Measurements from ENCODE around the gene CUTA.

CUTA gene

GRCh38 chr6:33433001-33433543 lies 15.2 kb upstream of the CUTA start:
- peaks cover 43 to 55% of the 10 kb centered on the region in 2 donors for H3K4me1 Mint-ChIP-seq (ENCODE audit: low read depth in 2 of 2)
- ATAC-seq (replicated peaks) = no peak
- H3K27ac Mint-ChIP-seq = peak overlapping the region; percentile 95 to 100

GRCh38 chr6:33432546-33432945 lies 14.6 kb upstream of the CUTA start:
- ATAC-seq (replicated peaks) = no peak
- H3K4me1 Mint-ChIP-seq (ENCODE audit: low read depth in 2 of 2) = peaks cover 43 to 56% of the 10 kb centered on the region in 2 donors
- DNase-seq = no peak
- H3K36me3 Mint-ChIP-seq (ENCODE audit: insufficient read depth) = peaks cover 48% of the 10 kb centered on the region
- peak overlapping the region; percentile 95 to 100 for H3K27ac Mint-ChIP-seq
- H3K4me3 Mint-ChIP-seq = peak overlapping the region; percentile 98 to 99
- H3K27me3 Mint-ChIP-seq = no peaks in the 10 kb centered on the region
- H3K9me3 Mint-ChIP-seq = no peaks in the 10 kb centered on the region

More at GRCh38 chr6:33433001-33433543, 15.2 kb upstream of the CUTA start:
- no peak for DNase-seq
- H3K27me3 Mint-ChIP-seq = no peaks in the 10 kb centered on the region
- H3K9me3 Mint-ChIP-seq = no peaks in the 10 kb centered on the region
- H3K36me3 Mint-ChIP-seq (ENCODE audit: insufficient read depth) = peaks cover 49% of the 10 kb centered on the region
- peak overlapping the region; percentile 98 to 99 for H3K4me3 Mint-ChIP-seq

- no peaks in the 10 kb centered on the region for H3K9me3 Mint-ChIP-seq
- peaks cover 48 to 61% of the 10 kb centered on the region in 2 donors for H3K4me1 Mint-ChIP-seq (ENCODE audit: low read depth in 2 of 2)
- ATAC-seq (replicated peaks) = no peak
- no peaks in the 10 kb centered on the region for H3K27me3 Mint-ChIP-seq
- peak overlapping the region; percentile 98 to 99 for H3K4me3 Mint-ChIP-seq
- peak overlapping the region; percentile 95 to 100 for H3K27ac Mint-ChIP-seq
- DNase-seq = no peak
- peaks cover 49% of the 10 kb centered on the region for H3K36me3 Mint-ChIP-seq (ENCODE audit: insufficient read depth)
Measured at GRCh38 chr6:33431880-33432541, 14.1 kb upstream of the CUTA start.

- peak overlapping the region; percentile 95 to 100 for H3K27ac Mint-ChIP-seq
- no peaks in the 10 kb centered on the region for H3K9me3 Mint-ChIP-seq
Measured at GRCh38 chr6:33430991-33431879, 13.3 kb upstream of the CUTA start.

GRCh38 chr6:33430334-33430733 lies 12.4 kb upstream of the CUTA start:
- no peaks in the 10 kb centered on the region for H3K27me3 Mint-ChIP-seq
- no peak for ATAC-seq (replicated peaks)
- peak overlapping the region; percentile 98 to 99 for H3K4me3 Mint-ChIP-seq
- no peaks in the 10 kb centered on the region for H3K9me3 Mint-ChIP-seq
- peaks cover 59 to 75% of the 10 kb centered on the region in 2 donors for H3K4me1 Mint-ChIP-seq (ENCODE audit: low read depth in 2 of 2)
- DNase-seq = no peak
- peaks cover 48% of the 10 kb centered on the region for H3K36me3 Mint-ChIP-seq (ENCODE audit: insufficient read depth)
- peak overlapping the region; percentile 95 to 100 for H3K27ac Mint-ChIP-seq

More at GRCh38 chr6:33430991-33431879, 13.3 kb upstream of the CUTA start:
- H3K27me3 Mint-ChIP-seq = no peaks in the 10 kb centered on the region
- H3K36me3 Mint-ChIP-seq (ENCODE audit: insufficient read depth) = peaks cover 49% of the 10 kb centered on the region
- peak; percentile 62 for ATAC-seq (replicated peaks)
- peaks cover 54 to 69% of the 10 kb centered on the region in 2 donors for H3K4me1 Mint-ChIP-seq (ENCODE audit: low read depth in 2 of 2)
- DNase-seq = peak; percentile 82 to 87 (median 83)
- H3K4me3 Mint-ChIP-seq = peak overlapping the region; percentile 98 to 99

GRCh38 chr6:33429750-33430052 lies 11.8 kb upstream of the CUTA start:
- ATAC-seq (replicated peaks) = no peak
- Mint-ChIP-seq H3K27me3 (no peaks in the 10 kb centered on the region), H3K9me3 (no peaks in the 10 kb centered on the region), H3K36me3 (ENCODE audit: insufficient read depth) (peaks cover 51% of the 10 kb centered on the region), H3K4me3 (peak overlapping the region; percentile 98 to 99), H3K27ac (peak overlapping the region; percentile 95 to 100), H3K4me1 (ENCODE audit: low read depth in 2 of 2) (peaks cover 65 to 81% of the 10 kb centered on the region in 2 donors)
- DNase-seq = peak in 1 of 3 experiments; percentile 28

- Mint-ChIP-seq H3K9me3 (no peaks in the 10 kb centered on the region), H3K27ac (peak overlapping the region; percentile 95 to 100), H3K27me3 (no peaks in the 10 kb centered on the region), H3K36me3 (ENCODE audit: insufficient read depth) (peaks cover 51% of the 10 kb centered on the region), H3K4me3 (peak overlapping the region; percentile 98 to 99), H3K4me1 (ENCODE audit: low read depth in 2 of 2) (peaks cover 71 to 87% of the 10 kb centered on the region in 2 donors)
- no peak for DNase-seq
- ATAC-seq (replicated peaks) = no peak
Measured at GRCh38 chr6:33428966-33429749, 11.3 kb upstream of the CUTA start.

GRCh38 chr6:33428224-33428965 lies 10.5 kb upstream of the CUTA start:
- peaks cover 54% of the 10 kb centered on the region for H3K36me3 Mint-ChIP-seq (ENCODE audit: insufficient read depth)
- peak overlapping the region; percentile 95 to 100 for H3K27ac Mint-ChIP-seq
- peak in 1 of 3 experiments; percentile 40 for DNase-seq
- H3K27me3 Mint-ChIP-seq = no peaks in the 10 kb centered on the region
- ATAC-seq (replicated peaks) = no peak
- peaks cover 77 to 86% of the 10 kb centered on the region in 2 donors for H3K4me1 Mint-ChIP-seq (ENCODE audit: low read depth in 2 of 2)
- no peaks in the 10 kb centered on the region for H3K9me3 Mint-ChIP-seq
- H3K4me3 Mint-ChIP-seq = peak overlapping the region; percentile 98 to 99

GRCh38 chr6:33427585-33428223 lies 9.8 kb upstream of the CUTA start:
- ATAC-seq (replicated peaks) = peak; percentile 13
- DNase-seq = peak; percentile 52 to 64 (median 63)
- no peaks in the 10 kb centered on the region for H3K9me3 Mint-ChIP-seq
- H3K27ac Mint-ChIP-seq = peak overlapping the region; percentile 100
- H3K4me1 Mint-ChIP-seq (ENCODE audit: low read depth in 2 of 2) = peaks cover 73 to 80% of the 10 kb centered on the region in 2 donors
- no peaks in the 10 kb centered on the region for H3K27me3 Mint-ChIP-seq
- peak overlapping the region; percentile 98 to 99 for H3K4me3 Mint-ChIP-seq
- H3K36me3 Mint-ChIP-seq (ENCODE audit: insufficient read depth) = peaks cover 55% of the 10 kb centered on the region

- DNase-seq = peak; percentile 40 to 45 (median 43)
- no peaks in the 10 kb centered on the region for H3K9me3 Mint-ChIP-seq
- H3K36me3 Mint-ChIP-seq (ENCODE audit: insufficient read depth) = peaks cover 55% of the 10 kb centered on the region
- peak overlapping the region; percentile 98 to 99 for H3K4me3 Mint-ChIP-seq
- H3K27me3 Mint-ChIP-seq = no peaks in the 10 kb centered on the region
- peak overlapping the region; percentile 100 for H3K27ac Mint-ChIP-seq
- peaks cover 67 to 72% of the 10 kb centered on the region in 2 donors for H3K4me1 Mint-ChIP-seq (ENCODE audit: low read depth in 2 of 2)
- peak; percentile 49 for ATAC-seq (replicated peaks)
Measured at GRCh38 chr6:33426590-33427511, 8.9 kb upstream of the CUTA start.

All from effector memory CD8-positive, alpha-beta T cell (primary cell).